DND-41 (cell line): ENCODE results near the gene WDR47.

Experiments
- CTCF ChIP-seq: IDR thresholded peaks from 2 replicates; pipeline ENCODE4 v1.5.1; 2012; ENCODE audit warnings: borderline replicate concordance, low read length, moderate library complexity, mild to moderate bottlenecking; ENCODE audit not compliant: poor library complexity, severe bottlenecking; ENCODE audit errors: extremely low read depth
- EZH2 ChIP-seq: IDR thresholded peaks from 3 replicates; pipeline ENCODE4 v1.6.1; 2012; ENCODE audit warnings: borderline replicate concordance, low read depth, mild to moderate bottlenecking, moderate library complexity, low read length, inconsistent platforms; ENCODE audit not compliant: severe bottlenecking

- TF ChIP-seq CTCF (no peak), EZH2 (no peak)
Measured at GRCh38 chr1:108936170-108936569, 105.7 kb downstream of the WDR47 start.
